ENCODE results near the gene ATP9A.

Gene ATP9A

GRCh38 chr20:51720854-51721253 is 47.3 kb downstream of the ATP9A start:
- DNase-seq, result no peak

GRCh38 chr20:51720384-51720783 is 47.8 kb downstream of the ATP9A start:
- DNase-seq, result no peak

DNA sequence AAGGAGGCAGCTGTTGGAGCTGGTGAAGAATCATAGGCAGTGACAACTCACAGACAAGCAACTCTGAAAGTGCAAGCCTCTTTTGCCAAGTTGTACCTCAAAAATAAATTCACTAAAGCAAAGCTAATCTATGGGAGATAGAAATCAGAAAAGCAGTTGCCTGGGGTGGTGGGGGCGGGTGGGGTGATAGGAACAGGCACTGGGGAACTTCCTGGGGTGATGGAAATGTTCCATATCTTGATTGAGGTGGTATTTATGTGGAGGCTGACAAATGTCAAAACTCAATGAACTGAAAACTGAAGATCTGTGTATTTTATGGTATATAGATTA is 52.4 kb downstream of the ATP9A start:
- DNase-seq, result no peak

DNA sequence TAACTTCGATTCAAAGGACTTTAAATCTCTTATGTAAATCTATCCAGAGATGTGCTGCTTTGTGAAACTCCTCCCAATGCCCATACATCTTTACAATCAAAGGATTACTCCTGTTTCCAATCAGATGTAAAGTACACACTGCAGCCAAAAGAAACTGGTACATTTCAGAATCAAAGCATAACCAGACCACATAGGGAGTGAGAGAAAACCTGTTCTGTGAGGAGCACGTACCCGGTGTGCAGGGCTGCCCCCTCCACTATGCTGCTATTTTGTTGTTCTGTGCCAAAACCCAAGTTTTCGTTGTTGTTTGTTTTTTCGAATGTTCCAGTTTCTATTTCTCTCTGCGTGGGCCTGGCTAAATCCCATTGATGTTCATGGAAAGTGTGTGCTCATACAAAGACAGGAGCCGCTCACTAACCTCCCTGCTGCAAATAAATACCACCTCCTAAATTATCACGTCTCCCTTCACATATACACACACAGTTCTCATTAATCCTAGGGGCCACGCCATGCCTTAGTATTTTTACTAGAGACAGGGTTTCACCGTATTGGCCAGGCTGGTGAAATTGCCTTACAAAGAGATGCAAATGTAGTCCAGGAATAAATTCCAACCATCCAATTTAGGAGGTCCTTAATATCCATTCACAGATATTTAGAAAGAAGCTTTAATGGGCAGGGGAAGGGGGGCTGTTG is 52.9 kb downstream of the ATP9A start:
- DNase-seq, result no peak

DNA sequence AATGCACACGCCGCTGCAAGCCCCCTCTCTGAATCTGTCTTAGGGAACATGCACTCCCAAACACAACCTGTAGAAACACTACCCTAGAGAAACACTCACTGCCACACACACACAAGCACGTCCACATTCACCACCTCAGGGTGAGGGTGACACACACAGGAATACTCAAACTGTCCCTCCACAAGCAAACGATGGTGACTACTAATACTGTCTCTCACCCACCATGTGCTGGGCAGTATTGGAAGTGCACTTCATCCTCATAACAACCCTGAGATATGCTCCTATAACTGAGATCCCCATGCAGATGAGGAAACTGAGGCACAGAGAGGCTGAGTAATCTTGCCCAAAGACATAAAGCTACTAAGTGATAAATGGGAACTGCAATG is 55.0 kb downstream of the ATP9A start:
- no peak for DNase-seq

- no peak for DNase-seq
These were observed 55.5 kb downstream of the ATP9A start for GRCh38 chr20:51712501-51713212.

- DNase-seq, result no peak
These were observed 56.8 kb downstream of the ATP9A start for GRCh38 chr20:51711426-51711825.

DNA sequence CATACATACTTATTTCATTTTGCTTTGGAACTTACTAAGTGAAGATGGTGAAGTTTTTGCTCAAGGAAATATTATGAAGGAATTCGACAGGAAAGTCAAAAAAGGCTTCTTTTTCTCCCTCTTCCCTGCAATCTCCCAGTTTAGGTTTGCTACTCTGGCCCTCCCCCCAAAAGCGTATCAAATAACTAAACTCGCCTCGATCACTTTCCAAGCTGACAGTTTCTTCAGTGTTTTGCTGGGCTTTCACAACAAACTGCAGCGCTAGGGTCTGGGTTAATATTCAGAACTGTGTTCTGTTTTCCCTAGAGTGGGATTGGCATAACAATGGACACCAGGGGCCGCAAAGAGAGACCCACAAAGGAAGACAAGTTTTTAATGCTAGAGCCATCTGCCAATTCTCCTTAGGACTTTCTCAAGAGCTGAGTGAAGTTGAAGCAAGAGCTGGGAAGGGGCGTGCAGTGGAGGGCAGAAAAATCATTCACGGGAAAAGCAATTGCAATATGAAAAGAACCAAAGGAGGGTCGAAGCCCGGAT is 57.8 kb downstream of the ATP9A start:
- DNase-seq, result no peak

- no peak for DNase-seq
These were observed 62.8 kb downstream of the ATP9A start for GRCh38 chr20:51705400-51705799.

- DNase-seq, result no peak
These were observed 64.5 kb downstream of the ATP9A start for GRCh38 chr20:51703400-51704287.

DNA sequence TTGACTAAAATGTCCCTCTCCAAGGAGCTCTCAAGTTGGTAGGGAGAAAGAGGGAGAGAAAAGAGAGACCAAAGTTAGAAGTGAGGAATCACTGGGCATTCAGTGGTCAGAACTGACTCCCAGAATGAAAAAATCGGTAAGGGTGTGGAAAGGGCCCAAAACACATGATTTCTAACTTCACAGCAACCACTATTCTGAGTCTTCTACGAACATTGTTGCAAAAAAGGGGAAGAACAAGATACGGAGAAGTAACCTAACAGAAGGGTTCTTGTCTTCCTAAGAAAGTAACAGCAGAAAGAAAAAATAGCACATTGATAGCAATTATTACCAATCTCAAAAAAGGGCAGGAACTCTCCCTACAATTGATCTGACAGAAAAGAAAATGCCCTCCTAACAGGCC is 65.6 kb downstream of the ATP9A start:
- DNase-seq, result no peak

- DNase-seq, result no peak
These were observed 67.3 kb downstream of the ATP9A start for GRCh38 chr20:51700809-51701285.

GRCh38 chr20:51698252-51698651 is 69.9 kb downstream of the ATP9A start:
- DNase-seq, result no peak

DNA sequence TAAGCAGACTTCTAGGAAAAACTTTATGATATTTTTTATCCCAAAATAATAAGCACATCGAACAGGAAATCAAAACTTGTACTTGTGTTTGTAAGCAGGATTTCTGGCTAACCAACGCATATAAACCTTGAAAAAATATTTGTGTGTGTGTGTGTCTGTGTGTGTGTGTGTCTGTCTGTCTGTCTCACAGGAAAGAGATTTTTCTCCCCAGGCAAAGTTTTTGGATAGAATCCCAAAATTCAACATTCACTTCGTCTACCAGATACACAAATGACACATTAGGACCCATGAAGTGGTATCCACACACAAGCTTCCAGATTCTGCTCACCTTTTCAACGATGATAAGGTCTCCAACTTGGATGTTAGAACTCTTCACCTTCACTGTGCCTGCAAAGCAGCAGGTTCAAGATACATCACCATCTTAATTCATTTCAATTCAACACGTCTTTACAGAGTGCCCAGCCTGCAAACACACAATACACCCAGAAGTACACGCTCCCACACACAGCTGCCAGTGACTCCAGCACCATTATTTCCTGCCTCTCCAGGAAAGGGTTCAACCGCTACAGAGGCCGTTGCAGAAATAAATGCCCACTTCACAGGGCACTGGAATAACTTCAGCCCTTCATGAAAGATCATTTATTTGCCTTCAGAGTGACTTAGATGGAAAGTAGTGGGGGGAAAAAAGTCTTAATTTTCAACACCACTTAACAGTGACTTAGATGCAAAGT is 70.9 kb downstream of the ATP9A start:
- no peak for DNase-seq

- DNase-seq, result peak; percentile 33
These were observed 71.7 kb downstream of the ATP9A start for GRCh38 chr20:51696304-51697071.

DNA sequence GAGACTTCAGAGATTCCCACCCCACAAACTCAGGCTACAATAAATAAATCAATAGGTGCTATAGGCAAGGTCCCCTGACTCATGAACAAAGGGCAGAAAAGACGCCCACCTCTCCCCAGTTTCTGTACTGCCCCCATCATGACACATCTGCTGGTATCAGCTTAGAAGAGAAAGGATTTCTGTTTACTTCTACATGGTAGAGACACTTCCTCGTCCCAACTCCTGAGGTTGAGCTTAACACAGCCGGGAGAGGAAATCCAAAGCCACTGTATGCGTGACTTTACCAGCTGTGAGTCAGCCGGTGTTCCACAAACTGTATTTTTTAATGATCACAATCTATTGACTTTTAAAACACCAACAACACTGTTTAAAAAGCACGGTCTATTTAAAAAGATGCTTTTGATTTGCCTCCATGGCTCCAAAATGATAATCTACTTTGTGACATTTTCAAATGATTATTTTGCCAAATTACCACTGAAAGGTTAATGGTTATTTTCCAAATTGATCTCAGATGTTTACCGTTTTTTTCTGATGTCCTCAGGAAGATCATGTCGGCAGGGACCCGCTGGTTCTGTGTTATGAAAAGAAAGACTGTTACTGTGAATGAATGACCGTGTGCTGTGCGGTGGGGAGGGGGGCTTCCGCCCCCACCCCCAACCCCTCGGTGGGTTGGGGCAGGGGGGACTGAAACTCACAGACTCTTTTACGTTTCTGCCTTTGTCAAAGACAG is 72.5 kb downstream of the ATP9A start:
- DNase-seq, result no peak

DNA sequence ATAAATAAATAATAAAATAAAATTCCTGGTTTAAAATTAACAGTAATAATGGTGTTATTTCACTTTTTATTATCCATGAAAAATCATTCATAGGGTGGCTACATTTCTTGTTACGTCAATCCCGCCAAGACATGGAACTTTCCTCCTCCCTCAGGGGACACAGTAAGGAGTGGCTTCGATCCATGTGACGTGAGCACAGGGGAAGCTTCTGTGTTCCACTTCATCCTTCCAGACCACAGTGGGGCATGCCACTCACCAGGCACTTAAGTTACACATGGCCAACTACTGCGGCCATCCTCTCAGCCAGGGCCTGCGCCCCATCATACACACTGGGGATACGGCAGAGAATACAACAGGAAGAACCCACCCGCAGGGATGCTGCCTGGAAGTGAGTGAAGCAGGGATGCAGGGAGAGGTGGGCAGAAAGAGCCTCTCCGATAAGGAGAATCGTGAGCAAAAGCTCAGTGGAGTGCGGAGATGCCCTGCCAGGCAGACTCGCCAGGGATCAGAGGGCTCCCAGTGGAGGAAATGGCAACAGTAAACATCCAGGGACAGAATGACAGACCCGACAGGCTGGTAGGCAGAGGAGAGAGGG is 75.3 kb downstream of the ATP9A start:
- no peak for DNase-seq

- no peak for DNase-seq
These were observed 76.5 kb downstream of the ATP9A start for GRCh38 chr20:51691703-51692102.

GRCh38 chr20:51688600-51689244 is 79.5 kb downstream of the ATP9A start:
- no peak for DNase-seq

DNA sequence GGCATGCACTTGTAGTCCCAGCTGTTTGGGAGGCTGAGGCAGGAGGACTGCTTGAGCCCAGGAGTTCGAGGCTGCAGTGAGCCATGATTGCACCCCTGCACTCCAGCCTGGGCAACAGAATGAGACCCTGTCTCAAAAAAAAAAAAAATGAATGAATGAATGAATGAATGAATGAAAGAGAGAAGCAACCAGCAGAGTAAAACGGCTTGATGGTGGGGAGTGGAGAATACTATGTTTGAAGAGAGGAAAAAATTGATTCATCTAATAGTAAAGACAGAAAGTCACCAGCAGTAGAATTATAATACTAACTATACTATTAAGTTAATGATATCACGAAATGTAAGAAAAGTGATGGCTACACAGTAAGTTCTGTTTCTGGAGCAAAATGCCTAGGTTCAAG is 80.6 kb downstream of the ATP9A start:
- DNase-seq, result no peak
